G401 (cell line): ENCODE measurements around the gene P2RY2. TPM values are rescaled to one million over a fixed set of nuclear protein-coding genes. Genes with fewer than 3 reads are reported as not detected.
"Not testable (repeated sequence)": the region's sequence is repeated elsewhere in the genome, so short reads cannot be mapped to it uniquely, and the experiment has no call there.

Source experiments
- DNase-seq: peaks from one replicate; pipeline ENCODE4 v3.0.0-alpha.2; 2015; ENCODE audit warnings: low spot score
- in situ Hi-C: cut with HindIII; loops from 2 replicates; pipeline ENCODE4 v1.10.0; 2016; ENCODE audit warnings: low sequenced_read_pairs, mixed read lengths
- total RNA-seq: library from RNA; depleted of rRNA; stranded (reverse); fragments of >200 nt; shearing (Covaris generic); gene quantifications from 2 replicates; pipeline ENCODE4 v1.2.3, GENCODE V29; 2014

Gene P2RY2
- total RNA-seq, 1 experiment from 2014 or later: not detected

DNA sequence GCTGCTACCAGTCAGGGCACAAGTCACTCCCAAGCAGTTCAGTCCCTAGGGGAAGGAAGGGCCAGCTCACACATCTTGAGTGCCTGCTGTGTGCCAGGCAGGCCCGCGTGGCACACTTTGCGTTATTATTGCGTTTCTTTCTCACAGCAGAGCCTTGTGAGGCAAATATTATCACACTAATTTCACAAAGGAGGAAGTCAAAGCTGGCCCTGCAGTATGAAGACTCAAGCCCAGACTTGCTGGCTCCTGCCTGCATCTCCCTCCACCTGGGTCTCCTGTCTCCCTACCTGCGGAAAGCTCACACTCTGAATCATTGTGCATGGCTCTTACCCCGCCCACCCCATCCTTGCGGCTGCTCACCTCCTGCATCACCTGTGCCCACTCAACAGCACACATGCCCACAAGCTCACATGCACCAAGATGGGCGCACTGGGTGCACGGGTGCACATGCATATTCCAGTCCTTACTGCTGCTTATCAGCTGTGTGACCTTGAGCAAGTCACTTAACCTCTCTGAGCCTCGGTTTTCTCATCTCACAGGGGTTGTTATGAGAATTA, 31.7 kb upstream of the P2RY2 start:
- in situ Hi-C loops: no loop called here
- no peak for DNase-seq

DNA sequence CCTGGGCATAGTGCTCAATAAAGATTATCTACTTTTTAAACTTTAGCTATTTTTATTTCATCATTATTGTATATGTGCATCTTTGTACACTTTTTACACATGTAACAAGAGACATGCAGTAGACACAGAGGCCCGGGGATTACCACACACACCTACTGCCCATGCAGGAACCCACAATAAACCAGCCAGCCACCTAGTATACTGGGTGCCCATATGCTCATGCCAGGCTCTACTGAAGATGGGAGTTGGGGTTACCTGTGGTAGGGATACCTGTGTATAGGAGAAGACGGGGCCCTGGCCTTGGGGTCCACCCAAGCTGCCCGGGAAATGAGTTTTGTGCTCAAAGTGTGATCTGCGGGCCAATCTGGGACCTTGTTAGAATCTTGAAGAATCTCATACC, 31.2 kb upstream of the P2RY2 start:
- in situ Hi-C loops: no loop called here
- DNase-seq: no peak

DNA sequence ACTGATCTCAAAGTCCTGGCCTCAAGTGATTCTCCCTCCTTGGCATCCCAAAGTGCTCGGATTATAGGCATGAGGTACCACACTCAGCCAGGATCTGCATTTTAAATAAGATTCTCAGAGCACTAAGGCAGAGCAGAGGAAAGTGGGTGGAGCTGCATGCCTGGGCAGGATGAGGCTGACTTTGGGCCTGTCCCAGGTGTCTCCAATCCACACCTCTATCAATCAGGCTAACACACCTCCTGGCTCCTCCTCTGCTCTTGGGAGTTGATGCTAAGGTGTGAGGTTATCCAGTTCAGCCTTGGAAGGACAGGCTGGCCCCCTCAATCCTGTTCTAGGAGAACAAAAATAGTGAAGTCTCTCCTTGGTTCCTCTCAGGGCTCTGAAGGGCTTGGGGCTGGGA, 30.2 kb upstream of the P2RY2 start:
- no peak for DNase-seq
- in situ Hi-C loops: no loop called here

DNA sequence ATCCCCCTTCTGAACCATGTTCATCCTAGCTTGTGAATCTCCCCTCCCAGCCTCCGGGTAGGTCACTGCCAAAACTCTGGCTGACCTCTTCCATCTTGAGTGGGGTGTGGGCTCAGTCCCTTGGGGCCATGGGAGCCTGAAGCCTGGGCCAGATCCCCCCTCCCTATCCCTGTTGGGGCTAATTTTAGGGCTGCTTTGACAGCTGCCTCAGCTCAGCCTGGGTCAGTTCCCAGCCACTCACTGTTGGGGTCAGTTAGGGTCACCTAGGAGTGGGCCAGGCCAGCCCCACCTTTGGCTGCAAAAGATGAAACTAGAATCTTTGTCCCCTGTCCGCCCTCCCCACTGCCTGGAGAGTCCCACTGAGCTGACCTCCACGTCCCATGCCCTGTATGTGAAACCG, 29.8 kb upstream of the P2RY2 start:
- in situ Hi-C loops: no loop called here
- DNase-seq: no peak

DNA sequence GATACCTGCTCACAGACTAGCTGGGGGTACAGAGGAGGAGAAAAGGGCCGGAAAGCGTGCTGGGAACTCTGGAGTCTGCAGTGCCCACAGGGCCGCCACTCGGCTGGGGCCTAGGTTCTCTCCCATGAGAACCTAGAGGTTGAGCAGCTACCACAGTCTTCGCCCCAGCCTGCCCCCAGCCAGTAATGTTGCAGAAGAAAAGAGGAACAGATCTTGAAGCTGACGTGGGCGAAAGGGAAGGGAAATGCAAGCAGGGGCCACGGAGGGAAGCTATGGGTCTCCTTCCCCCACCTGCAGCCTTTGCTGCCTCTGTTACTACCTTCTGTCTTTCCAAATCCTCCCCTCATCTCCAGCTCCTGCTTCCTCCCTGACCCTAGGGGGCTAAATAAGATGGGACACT, 28.8 kb upstream of the P2RY2 start:
- DNase-seq: no peak
- in situ Hi-C loops: no loop called here

DNA sequence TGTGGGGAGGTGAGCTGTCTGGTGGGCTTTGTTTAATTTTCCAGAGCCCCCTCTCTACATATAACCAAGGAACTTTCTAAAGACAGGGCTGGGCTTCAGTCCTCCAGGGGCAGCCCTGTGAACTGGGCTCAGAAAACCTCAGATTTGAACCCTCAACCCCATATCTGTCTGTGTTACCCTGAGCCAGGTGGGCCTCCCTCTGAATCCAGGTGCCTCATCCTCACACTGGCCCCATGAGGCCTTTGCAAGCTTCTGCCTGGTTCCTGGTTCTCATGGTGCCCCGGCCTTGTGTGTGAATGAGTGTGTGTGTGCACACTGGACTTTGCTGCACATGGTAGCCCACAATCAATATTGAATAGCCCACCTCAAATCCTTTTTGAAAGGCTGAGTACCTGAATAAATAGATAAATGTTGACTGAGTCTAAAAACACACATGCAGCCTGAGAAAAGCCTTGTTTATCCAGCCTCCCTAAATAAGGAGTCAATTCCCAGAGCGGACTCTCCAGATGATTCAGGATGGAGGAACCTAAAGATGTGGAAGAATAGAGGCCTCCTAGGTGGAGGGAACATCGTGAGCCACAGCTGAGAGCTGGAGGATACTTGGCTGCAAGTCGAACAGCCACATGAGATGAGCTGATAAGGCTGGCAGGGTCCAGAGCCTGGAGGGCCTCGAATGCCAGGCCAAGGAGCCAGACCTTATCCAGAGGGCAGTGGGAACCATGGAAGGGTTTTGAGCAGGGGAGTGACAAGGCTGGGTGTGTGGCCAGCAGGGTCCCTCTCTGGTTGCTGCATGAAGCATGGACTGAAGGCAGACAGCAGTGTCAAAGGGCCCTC, 28.1 kb upstream of the P2RY2 start:
- in situ Hi-C loops: no loop called here
- DNase-seq: no peak

DNA sequence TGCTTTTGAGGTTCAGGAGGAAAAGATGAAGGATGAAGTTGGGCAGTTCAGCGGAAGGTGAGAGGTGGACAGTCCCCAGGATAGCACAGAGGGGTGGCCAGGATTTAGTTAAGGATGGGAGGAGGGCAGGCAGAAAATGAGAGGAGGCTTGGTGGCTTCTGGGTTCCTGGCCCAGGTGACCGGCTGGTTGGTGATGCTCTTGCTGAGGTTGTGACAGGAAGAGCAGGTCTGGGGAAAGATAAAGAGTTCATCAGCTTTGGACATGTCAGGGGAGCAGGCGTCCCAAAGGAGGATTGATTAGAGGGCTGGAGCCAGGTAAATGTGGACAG, 27.6 kb upstream of the P2RY2 start:
- in situ Hi-C loops: no loop called here
- DNase-seq: no peak

DNA sequence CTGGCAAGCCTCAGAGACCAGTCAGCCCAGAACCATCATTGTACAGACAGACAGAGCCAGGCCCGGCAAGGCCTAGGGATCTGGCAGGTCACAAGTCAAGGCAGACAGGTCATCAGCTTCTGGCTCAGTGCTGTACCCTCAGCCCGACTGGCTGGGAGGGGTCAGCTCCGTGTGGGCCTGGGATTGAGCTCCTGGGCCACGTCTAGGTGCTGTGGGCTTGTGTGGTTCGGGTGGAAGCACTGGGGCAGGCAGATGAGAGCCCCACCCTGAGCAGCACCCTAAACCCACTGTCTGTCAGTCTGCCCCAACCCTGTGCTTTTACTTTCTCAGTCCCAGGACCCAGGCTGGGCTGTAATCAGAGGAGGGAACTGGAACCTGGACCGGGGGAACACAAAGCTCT, 26.9 kb upstream of the P2RY2 start:
- in situ Hi-C loops: no loop called here
- no peak for DNase-seq

DNA sequence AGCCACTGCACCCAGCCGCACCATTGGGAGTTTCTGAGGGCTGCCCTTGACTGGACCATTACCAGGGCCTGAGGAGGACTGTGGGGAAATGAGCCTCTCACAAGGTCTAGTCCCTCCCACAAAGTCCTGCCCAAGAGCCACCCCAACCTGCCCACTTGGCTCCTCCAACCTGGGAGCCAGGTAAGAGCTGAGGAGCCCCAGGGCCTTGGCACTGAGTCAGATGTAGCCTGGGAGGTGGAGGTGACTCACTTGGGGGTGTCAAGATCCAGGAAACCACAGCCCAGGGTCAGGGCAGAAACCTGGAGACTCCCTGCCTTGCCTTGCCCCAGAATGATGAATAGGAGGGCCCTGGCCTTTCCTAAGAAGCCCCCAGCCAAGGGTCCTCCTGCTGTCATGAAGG, 25.8 kb upstream of the P2RY2 start:
- in situ Hi-C loops: no loop called here
- DNase-seq: no peak

DNA sequence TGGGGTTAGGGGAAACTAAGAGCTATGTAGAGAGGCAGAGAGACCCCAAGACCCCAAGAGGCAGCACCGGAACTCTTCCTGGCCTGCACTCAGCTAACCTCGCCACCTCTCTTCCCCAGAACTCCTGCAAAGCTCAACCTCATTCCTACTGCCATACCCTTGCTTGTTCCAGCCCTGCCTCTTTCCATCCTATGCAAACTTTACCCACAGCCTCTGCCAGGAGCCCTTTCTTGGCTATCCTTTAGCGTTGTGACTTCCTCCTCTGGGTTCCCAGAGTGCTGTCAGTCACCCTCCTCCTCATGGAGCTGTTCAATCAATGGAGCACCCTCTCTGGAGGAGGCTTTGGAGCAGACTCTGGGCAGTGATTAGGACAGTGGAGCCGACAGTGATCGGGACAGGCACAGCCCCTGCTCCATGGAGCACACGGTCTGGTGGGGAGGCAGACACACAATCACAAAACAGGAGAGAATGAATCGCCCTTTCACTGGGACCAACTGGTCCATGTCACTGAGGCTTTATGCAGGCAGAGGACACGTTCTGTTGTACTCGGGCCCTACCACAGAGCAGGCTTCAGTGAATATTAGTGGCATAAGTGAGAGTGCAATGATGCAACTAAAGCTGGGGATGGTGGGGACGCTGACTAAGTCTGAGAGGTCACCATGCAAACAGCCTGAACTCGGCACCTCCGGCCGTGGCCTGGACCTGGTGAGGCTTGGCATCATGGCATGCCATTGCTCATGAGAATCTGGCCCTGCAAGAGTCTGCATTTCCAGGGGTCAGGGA, 24.6 kb upstream of the P2RY2 start:
- DNase-seq: no peak
- in situ Hi-C loops: no loop called here

DNA sequence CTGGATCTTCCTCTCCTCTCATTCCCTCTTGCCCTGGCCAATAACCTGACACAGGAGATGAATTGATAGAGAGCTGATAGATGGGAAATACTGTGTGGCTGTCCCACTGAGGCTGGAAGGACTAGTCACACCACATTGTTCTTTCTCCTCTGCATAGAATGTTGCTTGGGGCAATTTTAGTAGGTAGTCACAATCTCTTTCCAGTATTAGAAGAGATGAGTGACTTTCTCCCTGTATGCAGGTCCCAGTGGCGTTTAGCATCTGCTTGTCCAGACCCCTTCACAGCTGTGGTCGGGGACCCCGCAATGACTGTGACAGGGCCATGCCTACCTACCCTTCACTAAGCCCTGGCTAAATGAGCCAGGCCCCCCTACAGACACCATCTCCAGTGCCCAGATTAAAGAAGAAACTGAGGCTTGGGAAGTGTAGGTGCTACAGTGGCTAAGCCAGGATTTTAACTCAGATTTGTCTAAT, 24.0 kb upstream of the P2RY2 start:
- in situ Hi-C loops: no loop called here
- DNase-seq: no peak

DNA sequence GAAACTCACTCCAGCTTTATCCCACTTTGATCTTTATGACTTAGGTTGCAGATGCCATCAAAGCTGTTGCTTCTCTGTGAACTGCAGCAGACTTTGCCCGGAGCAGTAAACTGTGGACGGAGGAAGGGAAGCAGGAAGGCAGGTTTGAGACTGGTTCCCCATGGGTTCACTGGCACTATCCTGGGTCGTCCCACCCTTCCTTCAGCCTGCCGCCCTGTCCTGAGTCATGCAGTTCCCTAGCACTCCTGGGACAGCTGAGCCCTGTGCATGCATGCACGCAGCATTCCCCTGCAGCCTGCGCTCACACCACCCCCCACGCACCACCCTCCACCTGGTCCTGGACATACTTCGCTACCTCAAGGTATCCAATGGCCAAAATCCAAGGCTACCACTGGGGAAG, 23.5 kb upstream of the P2RY2 start:
- no peak for DNase-seq
- in situ Hi-C loops: no loop called here

DNA sequence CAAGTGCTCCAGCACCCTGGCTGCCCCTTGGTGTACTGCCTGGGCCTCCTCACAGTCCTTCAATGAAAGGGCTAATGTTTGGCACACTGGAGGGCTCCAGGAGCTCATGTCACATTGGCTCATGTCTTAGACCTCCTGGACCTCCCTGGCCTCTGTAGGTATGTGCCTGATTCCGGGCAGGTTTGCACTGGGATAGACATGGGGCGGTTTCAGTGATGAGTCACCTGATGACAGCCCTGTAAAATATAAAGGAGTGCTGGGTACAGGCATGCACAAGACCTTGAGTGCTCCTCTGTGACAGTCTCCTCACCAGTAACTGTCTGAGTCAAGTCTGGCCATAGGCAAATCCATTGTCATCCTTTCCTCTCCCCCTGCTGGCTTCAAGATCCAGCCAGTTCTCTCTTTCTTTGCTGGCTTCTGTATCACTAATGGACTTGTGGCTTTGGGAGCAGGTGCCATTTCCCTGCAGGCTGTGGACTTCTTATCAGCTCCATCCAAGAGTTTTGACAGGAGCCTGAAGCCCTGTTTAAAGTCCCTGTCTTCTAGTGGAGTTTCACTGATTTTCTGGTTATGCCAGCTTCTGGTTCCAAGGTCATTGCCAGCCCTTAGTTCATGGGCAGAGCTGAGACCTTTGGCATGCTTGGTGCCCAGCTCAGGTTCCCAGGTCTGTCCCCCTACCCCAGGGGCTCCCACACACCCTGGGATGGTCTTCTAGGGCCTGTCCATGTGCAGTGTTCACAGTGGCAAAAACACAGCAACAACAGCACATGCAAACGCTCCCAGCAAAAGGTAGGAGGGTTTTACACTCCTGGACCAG, 22.7 kb upstream of the P2RY2 start:
- DNase-seq: no peak
- in situ Hi-C loops: no loop called here

DNA sequence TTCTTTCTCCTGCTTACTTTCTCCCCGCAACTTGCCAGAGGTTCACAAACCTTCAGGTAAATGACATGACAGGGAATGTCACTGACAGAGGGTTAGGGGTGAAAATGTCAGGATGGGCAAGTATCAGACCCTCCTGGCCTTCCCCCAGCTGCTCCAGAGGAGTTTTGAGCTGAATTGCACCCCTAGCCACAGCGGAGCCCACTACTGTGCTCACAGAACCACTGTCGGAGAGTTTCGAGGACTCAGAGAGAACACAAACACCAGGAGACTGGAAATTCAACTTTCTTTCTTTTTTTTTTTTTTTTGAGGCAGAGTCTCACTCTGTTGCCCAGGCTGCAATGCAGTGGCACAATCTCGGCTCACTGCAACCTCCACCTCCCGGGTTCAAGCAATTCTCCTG, 21.5 kb upstream of the P2RY2 start:
- in situ Hi-C loops: no loop called here

DNA sequence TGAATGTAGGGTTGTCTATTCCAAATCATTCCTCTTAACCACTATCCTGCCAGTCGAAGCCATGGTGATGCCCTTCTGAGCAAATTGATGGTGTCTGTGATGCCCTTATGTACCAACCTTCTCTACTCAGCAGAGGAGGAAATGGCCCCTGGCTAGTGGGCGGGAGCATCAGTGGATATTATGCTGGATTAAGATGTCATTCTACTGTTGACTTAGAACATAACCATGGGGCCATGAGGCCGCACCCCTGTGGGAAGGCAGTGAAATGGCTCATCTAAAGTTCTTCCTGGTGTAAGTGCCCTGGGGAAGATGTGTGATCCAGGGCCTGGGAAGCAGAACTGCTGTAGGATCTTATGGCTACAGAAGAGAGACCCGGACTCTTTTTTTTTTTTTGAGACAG, 20.7 kb upstream of the P2RY2 start:
- in situ Hi-C loops: no loop called here
- DNase-seq: no peak

More for the DNA sequence above, 21.5 kb upstream of the P2RY2 start:
- no peak for DNase-seq

DNA sequence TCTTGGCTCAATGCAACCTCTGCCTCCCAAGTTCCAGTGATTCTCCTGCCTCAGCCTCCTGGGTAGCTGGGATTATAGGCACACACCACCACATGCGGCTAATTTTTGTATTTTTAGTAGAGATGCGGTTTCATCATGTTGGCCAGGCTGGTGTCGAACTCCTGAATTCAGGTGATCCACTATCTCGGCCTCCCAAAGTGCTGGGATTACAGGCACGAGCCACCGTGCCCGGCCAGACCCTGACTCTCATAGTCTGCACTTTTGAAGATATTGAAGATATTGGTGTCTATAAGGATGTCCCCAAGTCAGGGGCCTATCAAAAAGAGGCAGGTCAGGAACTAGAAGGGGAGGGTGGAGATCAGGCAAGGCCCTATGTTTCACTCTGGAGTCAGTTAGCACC, 20.3 kb upstream of the P2RY2 start:
- DNase-seq, in situ Hi-C loops: not testable (repeated sequence)

DNA sequence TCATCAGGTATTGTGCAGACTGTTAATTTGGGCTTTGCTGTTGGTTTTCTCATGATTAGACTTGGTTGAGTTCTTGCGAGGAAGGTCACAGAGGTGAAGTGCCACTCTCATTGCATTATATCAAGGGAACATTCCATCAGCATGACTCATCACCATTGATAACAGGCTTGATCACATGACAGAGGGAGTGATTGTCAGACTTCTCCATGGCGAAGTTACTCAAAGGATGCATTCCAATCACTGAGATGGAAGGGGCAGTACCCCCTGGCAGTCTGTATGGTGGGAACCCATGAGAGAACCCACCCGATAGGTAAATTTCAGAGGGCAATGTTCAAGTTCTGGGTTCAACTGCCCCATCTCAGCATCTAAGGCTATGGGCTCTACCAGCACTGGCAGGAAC, 19.4 kb upstream of the P2RY2 start:
- no peak for DNase-seq
- in situ Hi-C loops: no loop called here

DNA sequence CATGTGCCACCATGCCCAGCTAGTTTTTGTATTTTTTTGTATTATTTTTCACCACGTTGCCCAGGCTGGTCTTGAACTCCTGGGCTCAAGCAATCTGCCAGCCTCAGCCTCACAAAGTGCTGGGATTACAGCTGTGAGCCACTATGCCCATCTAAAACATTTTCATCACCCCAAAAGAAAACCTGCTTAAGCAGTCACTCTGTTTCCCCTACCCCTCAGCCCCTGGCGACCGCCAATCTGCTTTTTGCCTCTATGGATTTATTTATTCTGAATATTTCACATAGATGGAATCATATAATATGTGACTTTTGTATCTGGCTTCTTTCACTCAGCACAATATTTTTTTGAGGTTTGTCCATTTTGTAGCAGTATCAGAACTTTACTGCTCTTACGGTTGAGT, 18.6 kb upstream of the P2RY2 start:
- DNase-seq: no peak
- in situ Hi-C loops: no loop called here

DNA sequence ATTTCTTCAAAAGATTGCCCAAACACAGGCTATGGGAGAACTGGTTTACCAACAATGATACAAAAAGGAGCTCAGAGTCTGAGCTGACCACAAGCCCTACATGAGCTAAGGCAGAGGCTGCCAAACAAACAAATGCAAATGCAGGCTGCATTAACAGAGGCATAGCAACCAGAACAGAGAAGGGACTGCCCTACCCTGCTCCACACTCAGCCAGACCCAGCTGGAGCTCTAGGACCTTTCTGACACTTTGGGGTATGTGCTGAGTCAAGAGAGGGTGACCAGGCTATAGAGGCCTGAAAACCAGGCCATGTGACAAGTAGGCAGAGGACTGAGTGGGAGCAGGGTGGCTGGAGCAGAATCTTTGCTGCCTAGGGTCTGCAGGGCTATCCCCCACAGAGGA, 17.8 kb upstream of the P2RY2 start:
- no peak for DNase-seq
- in situ Hi-C loops: no loop called here

DNA sequence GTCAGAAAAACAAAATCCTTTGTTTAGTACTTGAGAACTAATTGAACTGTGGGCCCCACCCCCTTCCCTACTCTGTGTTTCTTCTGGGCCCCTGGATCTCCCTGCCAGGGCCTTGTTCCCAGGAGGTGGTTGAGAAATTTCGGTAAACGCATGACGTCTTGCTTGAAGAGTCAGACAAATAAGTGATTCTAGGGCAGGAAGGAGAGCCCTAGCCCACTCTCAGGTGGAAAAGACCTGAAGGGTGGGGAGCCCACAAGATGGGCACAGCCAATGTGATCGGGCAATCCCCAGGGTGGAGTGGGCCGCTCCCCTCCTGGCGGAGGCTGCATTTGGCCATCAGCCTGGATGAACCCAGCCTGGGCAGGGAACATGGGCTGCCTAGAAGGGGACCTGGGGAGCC, 16.8 kb upstream of the P2RY2 start:
- DNase-seq: no peak
- in situ Hi-C loops: no loop called here
